HEK293T (cell line): ENCODE data around the gene CCDC148.

ENCODE experiments used
- BHLHE40 ChIP-seq: fragments of 450-650 bp; IDR thresholded peaks from 2 replicates; pipeline ENCODE4 v1.6.1; 2016; ENCODE audit warnings: mild to moderate bottlenecking, moderate library complexity, borderline replicate concordance
- CTBP1 ChIP-seq: fragments of 450-650 bp; IDR thresholded peaks from 2 replicates; pipeline ENCODE4 v1.6.1; 2016; ENCODE audit warnings: borderline replicate concordance
- ELF4 ChIP-seq: fragments of 450-650 bp; IDR thresholded peaks from 2 replicates; pipeline ENCODE4 v1.6.1; 2017; ENCODE audit warnings: antibody characterized with exemption
- FOXA1 ChIP-seq: fragments of 450-650 bp; IDR thresholded peaks from 2 replicates; pipeline ENCODE4 v1.6.1; 2016; ENCODE audit warnings: mild to moderate bottlenecking
- FOXM1 ChIP-seq: fragments of 450-650 bp; IDR thresholded peaks from 2 replicates; pipeline ENCODE4 v1.6.1; 2017; ENCODE audit warnings: mild to moderate bottlenecking, borderline replicate concordance
- HDGF ChIP-seq: fragments of 450-650 bp; IDR thresholded peaks from 2 replicates; pipeline ENCODE4 v1.6.1; 2017; ENCODE audit warnings: antibody characterized with exemption, borderline replicate concordance
- L3MBTL2 ChIP-seq: fragments of 450-650 bp; conservative IDR thresholded peaks from 2 replicates; pipeline ENCODE4 v1.6.1; 2016; ENCODE audit warnings: mild to moderate bottlenecking
- NFRKB ChIP-seq: fragments of 450-650 bp; IDR thresholded peaks from 2 replicates; pipeline ENCODE4 v1.6.1; 2016; ENCODE audit warnings: mild to moderate bottlenecking, moderate library complexity
- SP1 ChIP-seq: fragments of 450-650 bp; IDR thresholded peaks from 2 replicates; pipeline ENCODE4 v1.6.1; 2017
- SUZ12 ChIP-seq: fragments of 450-650 bp; IDR thresholded peaks from 2 replicates; pipeline ENCODE4 v1.6.1; 2016; ENCODE audit warnings: mild to moderate bottlenecking
- TARDBP ChIP-seq: fragments of 450-650 bp; IDR thresholded peaks from 2 replicates; pipeline ENCODE4 v1.6.1; 2016
- ZNF384 ChIP-seq: fragments of 450-650 bp; IDR thresholded peaks from 2 replicates; pipeline ENCODE4 v1.6.1; 2016

DNA sequence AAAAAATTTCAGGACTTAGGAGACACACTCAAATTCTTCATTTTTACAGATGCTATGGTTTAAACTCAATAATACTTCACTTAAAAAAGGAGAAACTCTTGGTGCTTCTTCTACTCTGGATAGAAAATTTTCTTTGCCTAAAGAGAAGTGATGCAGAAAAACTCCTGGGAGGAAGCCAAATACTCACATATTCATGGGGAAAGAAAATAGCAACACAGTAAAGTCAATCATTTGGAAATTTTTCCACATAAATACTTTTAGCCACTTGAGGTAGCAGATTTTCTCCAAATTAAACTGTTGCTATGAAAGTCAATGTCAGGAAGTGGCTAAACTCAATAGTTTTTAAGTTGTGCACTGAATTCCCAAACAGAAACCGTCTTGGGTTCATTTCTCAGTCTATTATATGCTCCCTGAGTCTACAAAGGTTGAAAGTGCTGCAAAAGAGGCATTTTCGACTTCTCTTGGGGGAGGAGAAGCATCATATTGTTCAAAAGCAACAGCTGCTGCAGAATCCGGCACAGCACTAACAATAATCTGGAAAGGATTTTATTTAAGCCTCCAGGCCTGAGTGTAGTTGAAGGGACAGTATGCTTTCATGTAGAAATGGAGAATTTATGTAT lies 273.8 kb downstream of the CCDC148 start:
- TF ChIP-seq ZNF384, result no peak
- TF ChIP-seq FOXM1, result no peak
- no peak for TF ChIP-seq ELF4
- no peak for TF ChIP-seq SP1
- TF ChIP-seq CTBP1, result no peak
- no peak for TF ChIP-seq L3MBTL2
- TF ChIP-seq SUZ12, result no peak
- TF ChIP-seq BHLHE40, result no peak
- no peak for TF ChIP-seq NFRKB
- TF ChIP-seq FOXA1, result no peak
- TF ChIP-seq HDGF, result no peak
- no peak for TF ChIP-seq TARDBP
